Parathyroid adenoma (tissue), 2 donors: ENCODE data around the gene PTGDR2.

ENCODE experiments used
- H2AFZ ChIP-seq: fragments of 300-600 bp; sonication (generic); one replicate; pipeline ENCODE4 v1.7.0; 2017; ENCODE audit warnings: antibody characterized with exemption, mild to moderate bottlenecking
- H3K27ac ChIP-seq: fragments of 300-600 bp; sonication (generic); one replicate; pipeline ENCODE4 v1.7.0; 2017
- H3K27me3 ChIP-seq: fragments of 300-600 bp; sonication (generic); one replicate; pipeline ENCODE4 v1.7.0; 2017; ENCODE audit warnings: low read length; ENCODE audit not compliant: control insufficient read depth, insufficient read depth
- H3K36me3 ChIP-seq: fragments of 300-600 bp; sonication (generic); one replicate; pipeline ENCODE4 v1.7.0; 2017; ENCODE audit warnings: low read length; ENCODE audit not compliant: control insufficient read depth, insufficient read depth
- H3K4me1 ChIP-seq: fragments of 300-600 bp; sonication (generic); one replicate; pipeline ENCODE4 v1.7.0; 2017; ENCODE audit warnings: control low read depth
- H3K4me2 ChIP-seq: fragments of 300-600 bp; sonication (generic); one replicate; pipeline ENCODE4 v1.7.0; 2017; ENCODE audit warnings: low read length
- H3K4me3 ChIP-seq: fragments of 300-600 bp; sonication (generic); one replicate; pipeline ENCODE4 v1.7.0; 2017; ENCODE audit warnings: low read depth, low read length
- H3K79me2 ChIP-seq: fragments of 300-600 bp; sonication (generic); one replicate; pipeline ENCODE4 v1.7.0; 2017; ENCODE audit warnings: control low read depth
- H3K9ac ChIP-seq: fragments of 300-600 bp; sonication (generic); one replicate; pipeline ENCODE4 v1.7.0; 2017; ENCODE audit warnings: mild to moderate bottlenecking
- H3K9me3 ChIP-seq: fragments of 300-600 bp; sonication (generic); one replicate; pipeline ENCODE4 v1.7.0; 2017; ENCODE audit warnings: low read length; ENCODE audit not compliant: control insufficient read depth
- CTCF ChIP-seq: fragments of 300-600 bp; sonication (generic); IDR thresholded peaks from one replicate; pipeline ENCODE4 v1.7.0; 2017; ENCODE audit warnings: antibody characterized with exemption, mild to moderate bottlenecking
- donor health status: primary hyperparathyroidism.

Gene PTGDR2

GRCh38 chr11:60891103-60891741, 35.5 kb upstream of the PTGDR2 start:
- H2AFZ ChIP-seq: no peak overlapping the region
- H3K36me3 ChIP-seq: no peaks in the 10 kb centered on the region
- H3K4me2 ChIP-seq: no peak overlapping the region
- no peaks in the 10 kb centered on the region for H3K27me3 ChIP-seq
- no peak overlapping the region for H3K9ac ChIP-seq
- H3K9me3 ChIP-seq: no peaks in the 10 kb centered on the region
- peak overlapping the region; percentile 94 for H3K27ac ChIP-seq
- peaks cover 33% of the 10 kb centered on the region for H3K4me1 ChIP-seq
- peaks cover 1% of the 10 kb centered on the region for H3K79me2 ChIP-seq
- peak overlapping the region; percentile 5 for H3K4me3 ChIP-seq
- TF ChIP-seq CTCF: no peak

GRCh38 chr11:60890696-60891095, 34.9 kb upstream of the PTGDR2 start:
- Histone ChIP-seq H3K27ac (peak overlapping the region; percentile 94), H3K9me3 (no peaks in the 10 kb centered on the region), H3K9ac (no peak overlapping the region), H3K4me3 (no peak overlapping the region), H3K4me1 (peaks cover 33% of the 10 kb centered on the region), H3K79me2 (no peaks in the 10 kb centered on the region), H2AFZ (no peak overlapping the region), H3K36me3 (no peaks in the 10 kb centered on the region), H3K27me3 (no peaks in the 10 kb centered on the region), H3K4me2 (no peak overlapping the region)
- no peak for TF ChIP-seq CTCF

- H3K9ac ChIP-seq: no peak overlapping the region
- H3K36me3 ChIP-seq: no peaks in the 10 kb centered on the region
- peak overlapping the region; percentile 11 for H3K4me3 ChIP-seq
- peak overlapping the region; percentile 26 for H3K4me2 ChIP-seq
- TF ChIP-seq CTCF: no peak
- H3K4me1 ChIP-seq: peaks cover 33% of the 10 kb centered on the region
- H3K9me3 ChIP-seq: no peaks in the 10 kb centered on the region
- H3K79me2 ChIP-seq: no peaks in the 10 kb centered on the region
- H3K27me3 ChIP-seq: no peaks in the 10 kb centered on the region
- H3K27ac ChIP-seq: peak overlapping the region; percentile 94
- H2AFZ ChIP-seq: no peak overlapping the region
Observed at GRCh38 chr11:60889869-60890311, 34.1 kb upstream of the PTGDR2 start.

GRCh38 chr11:60887556-60887955, 31.8 kb upstream of the PTGDR2 start:
- Histone ChIP-seq H3K9me3 (no peaks in the 10 kb centered on the region), H3K4me2 (peak overlapping the region; percentile 59), H3K36me3 (no peaks in the 10 kb centered on the region), H3K27ac (peak overlapping the region; percentile 94), H3K79me2 (no peaks in the 10 kb centered on the region), H3K27me3 (no peaks in the 10 kb centered on the region), H3K4me1 (peaks cover 33% of the 10 kb centered on the region), H3K9ac (no peak overlapping the region), H3K4me3 (peak overlapping the region; percentile 55), H2AFZ (no peak overlapping the region)
- TF ChIP-seq CTCF: peak; percentile 55

- Histone ChIP-seq H2AFZ (no peak overlapping the region), H3K4me3 (no peak overlapping the region), H3K9me3 (no peaks in the 10 kb centered on the region), H3K79me2 (no peaks in the 10 kb centered on the region), H3K27ac (peak overlapping the region; percentile 99), H3K9ac (no peak overlapping the region), H3K27me3 (no peaks in the 10 kb centered on the region), H3K36me3 (no peaks in the 10 kb centered on the region), H3K4me2 (no peak overlapping the region), H3K4me1 (peaks cover 34% of the 10 kb centered on the region)
- TF ChIP-seq CTCF: no peak
Observed at GRCh38 chr11:60880643-60881282, 25.0 kb upstream of the PTGDR2 start.
